PFSK-1 (cell line): ENCODE data around the gene CYP26C1.

ENCODE experiments used
- POLR2AphosphoS5 ChIP-seq: IDR thresholded peaks from 2 replicates; pipeline ENCODE4 v1.6.1; 2012; ENCODE audit warnings: low read depth, mild to moderate bottlenecking, control low read depth, low read length, moderate library complexity
- SIN3A ChIP-seq: IDR thresholded peaks from 2 replicates; pipeline ENCODE4 v1.6.1; 2012; ENCODE audit warnings: mild to moderate bottlenecking, low read length, moderate library complexity, borderline replicate concordance; ENCODE audit not compliant: insufficient read depth

GRCh38 chr10:93059975-93060886 is at the start of gene CYP26C1:
- TF ChIP-seq SIN3A (no peak), POLR2AphosphoS5 (no peak)
